Measurements from ENCODE around the gene NFIC. TPM values are rescaled to one million over a fixed set of nuclear protein-coding genes. Genes with fewer than 3 reads are reported as not detected.

NFIC gene
- total and polyA plus RNA-seq, 2 donors from 2014 or later: 20.3 to 173 TPM

- Histone ChIP-seq H3K9ac (ENCODE audit: low read length in 3 of 3) (peak overlapping the region in 1 of 3 donors; percentile 61), H3K27me3 (ENCODE audit: control insufficient read depth, insufficient read depth, low read length) (no peaks in the 10 kb centered on the region), H3K36me3 (ENCODE audit: control insufficient read depth in 2 of 3, insufficient read depth in 3 of 3, low read length in 3 of 3) (peaks cover 2 to 26% (median 12%) of the 10 kb centered on the region in 3 donors), H3K4me3 (ENCODE audit: low read length in 3 of 3) (no peak overlapping the region), H3K4me1 (ENCODE audit: control insufficient read depth in 2 of 3, insufficient read depth in 2 of 3, low read depth in 1 of 3, low read length in 3 of 3) (peaks cover 0 to 33% (median 18%) of the 10 kb centered on the region in 3 donors), H3K9me3 (ENCODE audit: control insufficient read depth in 2 of 3, insufficient read depth in 1 of 3, low read length in 3 of 3) (no peaks in the 10 kb centered on the region), H3K27ac (ENCODE audit: low read depth in 2 of 2, low read length in 2 of 2) (peak overlapping the region; percentile 94 to 98)
- FAIRE-seq (no peak), DNase-seq (peak in 1 of 5 donors; percentile 64)
- no peak for TF ChIP-seq CTCF (IDR thresholded peaks at IDR 0.05; ENCODE audit: borderline replicate concordance, extremely low read depth, insufficient read depth)
- intact Hi-C loops (cut with DNase I): no loop called here
These were observed 91.3 kb downstream of the NFIC start for GRCh38 chr19:3457528-3458228.

- no peaks in the 10 kb centered on the region for H3K9me3 ChIP-seq (ENCODE audit: control insufficient read depth in 2 of 3, insufficient read depth in 1 of 3, low read length in 3 of 3)
- H3K27ac ChIP-seq (ENCODE audit: low read depth in 2 of 2, low read length in 2 of 2): peak overlapping the region; percentile 94 to 98
- FAIRE-seq: no peak
- no peaks in the 10 kb centered on the region for H3K27me3 ChIP-seq (ENCODE audit: control insufficient read depth, insufficient read depth, low read length)
- H3K4me3 ChIP-seq (ENCODE audit: low read length in 3 of 3): no peak overlapping the region
- no peak for TF ChIP-seq CTCF (IDR thresholded peaks at IDR 0.05; ENCODE audit: borderline replicate concordance, extremely low read depth, insufficient read depth)
- H3K4me1 ChIP-seq (ENCODE audit: control insufficient read depth in 2 of 3, insufficient read depth in 2 of 3, low read depth in 1 of 3, low read length in 3 of 3): peaks cover 0 to 33% (median 18%) of the 10 kb centered on the region in 3 donors
- H3K9ac ChIP-seq (ENCODE audit: low read length in 3 of 3): peak overlapping the region in 1 of 3 donors; percentile 61
- H3K36me3 ChIP-seq (ENCODE audit: control insufficient read depth in 2 of 3, insufficient read depth in 3 of 3, low read length in 3 of 3): peaks cover 2 to 20% (median 7%) of the 10 kb centered on the region in 3 donors
- intact Hi-C loops (cut with DNase I): no loop called here
- peak in 2 of 5 donors; percentile 67 to 80 for DNase-seq
These were observed 92.1 kb downstream of the NFIC start for GRCh38 chr19:3458229-3459088.

- H3K4me3 ChIP-seq (ENCODE audit: low read length in 3 of 3): no peak overlapping the region
- H3K9ac ChIP-seq (ENCODE audit: low read length in 3 of 3): peak overlapping the region in 1 of 3 donors; percentile 61
These were observed 92.9 kb downstream of the NFIC start for GRCh38 chr19:3459089-3459881.

More at GRCh38 chr19:3459089-3459881, 92.9 kb downstream of the NFIC start:
- no peak for TF ChIP-seq CTCF (IDR thresholded peaks at IDR 0.05; ENCODE audit: borderline replicate concordance, extremely low read depth, insufficient read depth)
- FAIRE-seq (no peak), DNase-seq (peak; percentile 87 to 96 (median 91))
- intact Hi-C loops (cut with DNase I): no loop called here
- Histone ChIP-seq H3K9me3 (ENCODE audit: control insufficient read depth in 2 of 3, insufficient read depth in 1 of 3, low read length in 3 of 3) (no peaks in the 10 kb centered on the region), H3K4me1 (ENCODE audit: control insufficient read depth in 2 of 3, insufficient read depth in 2 of 3, low read depth in 1 of 3, low read length in 3 of 3) (peaks cover 0 to 33% (median 18%) of the 10 kb centered on the region in 3 donors), H3K27ac (ENCODE audit: low read depth in 2 of 2, low read length in 2 of 2) (peak overlapping the region; percentile 94 to 98), H3K27me3 (ENCODE audit: control insufficient read depth, insufficient read depth, low read length) (no peaks in the 10 kb centered on the region), H3K36me3 (ENCODE audit: control insufficient read depth in 2 of 3, insufficient read depth in 3 of 3, low read length in 3 of 3) (peaks cover 2 to 13% (median 7%) of the 10 kb centered on the region in 3 donors)

Measured in kidney (tissue), 14 donors.